ENCODE measurements around the gene SHKBP1.
A peak's percentile ranks its signal among the peaks of the same experiment; 100 is the strongest.

Gene SHKBP1

GRCh38 chr19:40612831-40613689 lies 36.4 kb downstream of the SHKBP1 start:
- TF ChIP-seq LEF1 (IDR thresholded peaks at IDR 0.05; ENCODE audit: borderline replicate concordance) (no peak), SP1 (IDR thresholded peaks at IDR 0.05) (peak; percentile 55; the same call in 1 of the 2 replicates)
- CTCF ChIA-PET, result no interaction called here
- DNase-seq (ENCODE audit: extremely low spot score), result peak; percentile 89
- POLR2A ChIA-PET, result no interaction called here

- ChIA-PET POLR2A (interaction anchor here (0.6 to 1.2 kb wide), 3 partner anchors 8 to 91 kb away, joined by 3 to 5 read pairs (median 3); no protein-coding TSS in a partner anchor), CTCF (interaction anchor here (1.6 kb wide), 1 partner anchor 21 kb away, joined by 6 read pairs; no protein-coding TSS in a partner anchor)
- TF ChIP-seq LEF1 (IDR thresholded peaks at IDR 0.05; ENCODE audit: borderline replicate concordance), result no peak
- TF ChIP-seq NFRKB (IDR thresholded peaks at IDR 0.05), result no peak
- TF ChIP-seq ZNF384 (IDR thresholded peaks at IDR 0.05), result no peak
- TF ChIP-seq FOXM1 (IDR thresholded peaks at IDR 0.05; ENCODE audit: borderline replicate concordance), result no peak
- TF ChIP-seq FOXA1 (IDR thresholded peaks at IDR 0.05), result no peak
- TF ChIP-seq SP1 (IDR thresholded peaks at IDR 0.05), result no peak
- TF ChIP-seq ELF4 (IDR thresholded peaks at IDR 0.05), result no peak
- TF ChIP-seq SUZ12 (IDR thresholded peaks at IDR 0.05), result no peak
- no peak for TF ChIP-seq BHLHE40 (IDR thresholded peaks at IDR 0.05; ENCODE audit: borderline replicate concordance)
- TF ChIP-seq TARDBP (IDR thresholded peaks at IDR 0.05), result no peak
- TF ChIP-seq PKNOX1 (IDR thresholded peaks at IDR 0.05), result peak; percentile 91
- TF ChIP-seq L3MBTL2 (conservative IDR thresholded peaks at IDR 0.05), result peak; percentile 90; the same call in 1 of the 2 replicates
- no peak for TF ChIP-seq CTBP1 (IDR thresholded peaks at IDR 0.05; ENCODE audit: borderline replicate concordance)
- peak; percentile 69 for DNase-seq (ENCODE audit: extremely low spot score)
These were observed 37.3 kb downstream of the SHKBP1 start for GRCh38 chr19:40613690-40614621.

GRCh38 chr19:40614622-40615411 lies 38.1 kb downstream of the SHKBP1 start:
- CTCF ChIA-PET, result interaction anchor here (1.2 to 1.6 kb wide), 2 partner anchors 12 to 20 kb away, joined by 6 to 7 read pairs; no protein-coding TSS in a partner anchor
- peak; percentile 80 for DNase-seq (ENCODE audit: extremely low spot score)
- POLR2A ChIA-PET, result interaction anchor here (0.6 to 1.3 kb wide), 4 partner anchors 9 to 92 kb away, joined by 3 to 5 read pairs (median 4); no protein-coding TSS in a partner anchor
- TF ChIP-seq PKNOX1 (IDR thresholded peaks at IDR 0.05) (no peak), FOXK2 (IDR thresholded peaks at IDR 0.05) (no peak), FOXM1 (IDR thresholded peaks at IDR 0.05; ENCODE audit: borderline replicate concordance) (peak; percentile 17; the same call in 1 of the 2 replicates)

- no peak for TF ChIP-seq ELF4 (IDR thresholded peaks at IDR 0.05)
- no peak for TF ChIP-seq HDGF (IDR thresholded peaks at IDR 0.05; ENCODE audit: borderline replicate concordance)
- TF ChIP-seq ZNF384 (IDR thresholded peaks at IDR 0.05), result no peak
- no peak for TF ChIP-seq TARDBP (IDR thresholded peaks at IDR 0.05)
- no peak for TF ChIP-seq PKNOX1 (IDR thresholded peaks at IDR 0.05)
- no peak for TF ChIP-seq SP1 (IDR thresholded peaks at IDR 0.05)
- no peak for TF ChIP-seq LEF1 (IDR thresholded peaks at IDR 0.05; ENCODE audit: borderline replicate concordance)
- no peak for TF ChIP-seq FOXA1 (IDR thresholded peaks at IDR 0.05)
- no peak for TF ChIP-seq L3MBTL2 (conservative IDR thresholded peaks at IDR 0.05)
- TF ChIP-seq SUZ12 (IDR thresholded peaks at IDR 0.05), result no peak
- no peak for TF ChIP-seq NFRKB (IDR thresholded peaks at IDR 0.05)
- TF ChIP-seq FOXM1 (IDR thresholded peaks at IDR 0.05; ENCODE audit: borderline replicate concordance), result no peak
- no peak for TF ChIP-seq CTBP1 (IDR thresholded peaks at IDR 0.05; ENCODE audit: borderline replicate concordance)
- no peak for TF ChIP-seq FOXK2 (IDR thresholded peaks at IDR 0.05)
- no peak for TF ChIP-seq ARNT (IDR thresholded peaks at IDR 0.05)
- DNase-seq (ENCODE audit: extremely low spot score), result no peak
- POLR2A ChIA-PET, result no interaction called here
- CTCF ChIA-PET, result no interaction called here
These were observed 39.5 kb downstream of the SHKBP1 start for GRCh38 chr19:40616178-40616577.

- no peak for TF ChIP-seq ARNT (IDR thresholded peaks at IDR 0.05)
- no peak for TF ChIP-seq BHLHE40 (IDR thresholded peaks at IDR 0.05; ENCODE audit: borderline replicate concordance)
- no peak for TF ChIP-seq HDGF (IDR thresholded peaks at IDR 0.05; ENCODE audit: borderline replicate concordance)
- TF ChIP-seq ELF4 (IDR thresholded peaks at IDR 0.05), result no peak
- no peak for TF ChIP-seq TARDBP (IDR thresholded peaks at IDR 0.05)
- no peak for TF ChIP-seq SUZ12 (IDR thresholded peaks at IDR 0.05)
- no peak for TF ChIP-seq FOXM1 (IDR thresholded peaks at IDR 0.05; ENCODE audit: borderline replicate concordance)
- no peak for TF ChIP-seq FOXK2 (IDR thresholded peaks at IDR 0.05)
- TF ChIP-seq ZNF384 (IDR thresholded peaks at IDR 0.05), result no peak
- TF ChIP-seq L3MBTL2 (conservative IDR thresholded peaks at IDR 0.05), result no peak
- no peak for TF ChIP-seq PKNOX1 (IDR thresholded peaks at IDR 0.05)
- no peak for TF ChIP-seq FOXA1 (IDR thresholded peaks at IDR 0.05)
- TF ChIP-seq CTBP1 (IDR thresholded peaks at IDR 0.05; ENCODE audit: borderline replicate concordance), result no peak
- ChIA-PET CTCF (no interaction called here), POLR2A (no interaction called here)
- DNase-seq (ENCODE audit: extremely low spot score), result no peak
These were observed 40.3 kb downstream of the SHKBP1 start for GRCh38 chr19:40616941-40617340.

Data from HEK293T (cell line).